SJSA1 (cell line): ENCODE data around the gene CLTA. TPM values are rescaled to one million over a fixed set of nuclear protein-coding genes. Genes with fewer than 3 reads are reported as not detected.
A peak's percentile ranks its signal among the peaks of the same experiment; 100 is the strongest.
"Not testable (repeated sequence)": the region's sequence is repeated elsewhere in the genome, so short reads cannot be mapped to it uniquely, and the experiment has no call there.

Experiments
- DNase-seq, 2 experiments: peaks; one replicate each; pipeline ENCODE4 v3.0.0-alpha.2; 2015 to 2020; ENCODE audit warnings: low spot score in 2 of 2, low read depth in 1 of 2
- H3K27ac ChIP-seq: fragments of 250-450 bp; sonication (Bioruptor Pico); 2 replicates; pipeline ENCODE4 v1.5.1; 2020; ENCODE audit warnings: mild to moderate bottlenecking, moderate library complexity
- H3K27me3 ChIP-seq: fragments of 250-450 bp; sonication (Bioruptor Pico); replicated peaks from 2 replicates; pipeline ENCODE4 v1.5.1; 2020; ENCODE audit warnings: mild to moderate bottlenecking, moderate library complexity
- H3K36me3 ChIP-seq: fragments of 250-450 bp; sonication (Bioruptor Pico); 2 replicates; pipeline ENCODE4 v1.5.1; 2020; ENCODE audit warnings: mild to moderate bottlenecking
- H3K4me1 ChIP-seq: fragments of 250-450 bp; sonication (Bioruptor Pico); replicated peaks from 2 replicates; pipeline ENCODE4 v1.6.1; 2021; ENCODE audit warnings: mild to moderate bottlenecking
- H3K4me3 ChIP-seq: fragments of 250-450 bp; sonication (Bioruptor Pico); 2 replicates; pipeline ENCODE4 v1.5.1; 2020; ENCODE audit warnings: mild to moderate bottlenecking
- H3K9me3 ChIP-seq: fragments of 250-450 bp; sonication (Bioruptor Pico); replicated peaks from 2 replicates; pipeline ENCODE4 v1.5.1; 2020; ENCODE audit warnings: mild to moderate bottlenecking
- total RNA-seq: library from RNA; depleted of rRNA; stranded (reverse); fragments of >200 nt; shearing (Covaris generic); gene quantifications from 2 replicates; pipeline ENCODE4 v1.2.3, GENCODE V29; 2014

Gene CLTA
- total RNA-seq, 1 experiment from 2014 or later, result 248 TPM

DNA sequence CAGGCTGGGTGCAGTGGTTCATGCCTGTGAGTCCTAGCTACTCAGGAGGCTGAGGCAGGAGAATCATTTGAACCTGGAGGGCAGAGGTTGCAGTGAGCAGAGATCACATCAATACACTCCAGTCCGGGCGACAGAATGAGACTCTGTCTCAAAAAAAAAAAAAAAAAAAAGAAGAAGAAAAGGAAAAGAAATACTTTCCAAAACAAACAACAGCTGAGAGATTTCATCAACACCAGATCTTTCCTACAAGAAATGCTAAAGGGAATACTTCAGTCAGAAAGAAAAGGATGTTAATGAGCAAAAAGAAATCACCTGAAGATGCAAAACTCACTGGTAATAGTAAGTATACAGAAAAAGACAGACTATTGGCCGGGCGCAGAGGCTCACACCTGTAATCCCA lies 13.2 kb upstream of the CLTA start:
- H3K27me3 ChIP-seq, result no peaks in the 10 kb centered on the region
- H3K9me3 ChIP-seq, result no peaks in the 10 kb centered on the region
- DNase-seq, result no peak
- no peaks in the 10 kb centered on the region for H3K4me1 ChIP-seq
- no peak overlapping the region for H3K4me3 ChIP-seq
- H3K27ac ChIP-seq, result no peak overlapping the region
- no peaks in the 10 kb centered on the region for H3K36me3 ChIP-seq

DNA sequence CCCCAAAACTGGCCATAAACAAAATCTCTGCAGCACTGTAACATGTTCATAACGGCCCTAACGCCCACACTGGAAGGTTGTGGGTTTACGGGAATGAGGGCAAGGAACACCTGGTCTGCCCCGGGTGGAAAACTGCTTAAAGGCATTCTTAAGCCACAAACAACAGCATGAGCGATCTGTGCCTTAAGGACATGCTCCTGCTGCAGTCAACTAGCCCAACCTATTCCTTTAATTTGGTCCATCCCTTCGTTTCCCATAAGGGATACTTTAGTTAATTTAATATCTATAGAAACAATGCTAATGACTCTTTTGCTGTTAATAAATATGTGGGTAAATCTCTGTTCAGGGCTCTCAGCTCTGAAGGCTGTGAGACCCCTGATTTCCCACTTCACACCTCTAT lies 10.5 kb upstream of the CLTA start:
- H3K4me1 ChIP-seq, DNase-seq, H3K4me3 ChIP-seq, H3K9me3 ChIP-seq, H3K36me3 ChIP-seq, H3K27me3 ChIP-seq, H3K27ac ChIP-seq: not testable (repeated sequence)

DNA sequence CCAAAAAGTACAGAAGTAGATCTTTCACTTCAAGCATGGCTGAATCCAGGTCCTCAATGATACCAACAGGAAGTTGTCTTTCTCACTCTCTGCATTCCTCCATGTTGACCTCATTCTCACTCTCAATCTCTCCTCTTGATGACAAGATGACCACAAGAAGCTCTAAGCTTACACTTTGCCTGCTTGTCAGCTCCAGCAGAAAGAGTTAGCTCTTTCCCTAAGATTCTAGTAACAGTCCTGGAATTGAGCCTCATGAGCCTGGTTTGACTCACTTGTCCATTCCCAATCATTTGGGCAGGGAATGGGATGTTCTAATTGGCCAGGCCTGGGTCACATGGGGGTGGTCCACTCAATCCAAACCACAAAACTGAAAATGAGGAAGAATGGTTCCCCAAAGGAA lies 3.3 kb upstream of the CLTA start:
- peaks cover 23% of the 10 kb centered on the region for H3K4me1 ChIP-seq
- peaks cover 8% of the 10 kb centered on the region for H3K36me3 ChIP-seq
- no peaks in the 10 kb centered on the region for H3K27me3 ChIP-seq
- no peaks in the 10 kb centered on the region for H3K9me3 ChIP-seq
- H3K27ac ChIP-seq, result no peak overlapping the region
- no peak overlapping the region for H3K4me3 ChIP-seq
- DNase-seq, result peak in 1 of 2 experiments; percentile 23

DNA sequence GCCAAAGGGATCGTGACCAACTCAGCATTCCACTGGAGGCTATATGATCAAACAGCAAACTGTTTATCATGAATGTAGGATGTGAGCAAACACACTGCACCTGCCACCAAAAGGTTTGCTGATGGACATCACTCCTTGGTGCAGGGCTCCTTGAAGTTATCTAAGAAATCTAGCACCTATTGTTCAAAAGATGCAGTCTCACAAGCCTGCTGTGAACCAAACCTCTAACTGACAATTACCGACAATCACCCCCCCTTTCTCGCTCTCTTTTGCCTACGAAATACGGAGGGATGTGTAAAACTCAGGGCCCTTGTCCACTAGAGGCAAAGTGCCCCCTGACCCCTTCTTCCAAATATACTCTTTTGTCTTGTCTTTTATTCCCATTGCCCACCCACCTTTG lies 2.5 kb upstream of the CLTA start:
- Histone ChIP-seq H3K27me3 (no peaks in the 10 kb centered on the region), H3K27ac (no peak overlapping the region), H3K36me3 (peaks cover 8% of the 10 kb centered on the region), H3K4me3 (no peak overlapping the region), H3K4me1 (peaks cover 29% of the 10 kb centered on the region), H3K9me3 (no peaks in the 10 kb centered on the region)
- DNase-seq, result no peak

DNA sequence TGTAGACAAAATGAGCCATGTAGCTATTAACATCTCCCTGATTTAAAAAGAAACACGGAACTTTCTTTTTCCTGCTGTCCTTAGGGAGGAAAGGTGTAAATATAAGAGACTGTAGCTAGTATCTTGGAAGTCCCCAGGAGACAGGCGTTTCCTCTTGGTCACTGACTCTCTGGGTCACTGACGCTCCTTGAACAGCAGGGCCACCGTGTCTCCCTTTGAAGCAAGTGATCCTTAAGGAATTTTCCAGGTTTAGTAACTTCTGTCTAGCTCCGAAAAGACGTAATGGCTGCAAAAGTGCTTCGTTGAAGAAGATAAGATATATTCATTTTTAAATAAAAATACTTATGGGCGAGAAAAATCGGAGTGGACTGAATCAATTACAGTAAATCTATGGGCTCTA lies 745 bp upstream of the CLTA start:
- peaks cover 12% of the 10 kb centered on the region for H3K36me3 ChIP-seq
- H3K27me3 ChIP-seq, result no peaks in the 10 kb centered on the region
- H3K4me3 ChIP-seq, result peak overlapping the region; percentile 80
- peaks cover 29% of the 10 kb centered on the region for H3K4me1 ChIP-seq
- H3K27ac ChIP-seq, result peak overlapping the region; percentile 71
- no peaks in the 10 kb centered on the region for H3K9me3 ChIP-seq
- DNase-seq, result peak in 1 of 2 experiments; percentile 11

DNA sequence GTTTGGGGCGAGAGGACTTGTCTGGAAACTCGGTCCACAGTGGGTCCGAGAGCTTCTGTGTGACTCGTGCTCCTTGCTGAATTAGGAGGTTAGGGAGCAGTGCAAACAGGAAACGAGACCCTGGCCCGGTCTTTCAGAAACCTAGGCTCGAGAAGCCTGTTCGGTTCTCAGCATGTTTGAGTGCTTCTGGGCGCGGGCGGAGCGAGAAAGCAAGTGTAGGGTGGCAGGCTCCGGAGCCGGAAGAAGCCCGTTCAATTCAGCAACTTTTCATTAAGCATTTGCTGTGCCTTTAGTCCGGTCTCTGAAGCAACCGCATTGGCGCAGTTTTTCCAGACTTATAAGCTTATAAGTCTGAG lies 547 bp downstream of the CLTA start:
- no peaks in the 10 kb centered on the region for H3K9me3 ChIP-seq
- H3K27ac ChIP-seq, result peak overlapping the region; percentile 71
- no peaks in the 10 kb centered on the region for H3K27me3 ChIP-seq
- H3K4me3 ChIP-seq, result peak overlapping the region; percentile 80
- peaks cover 13% of the 10 kb centered on the region for H3K36me3 ChIP-seq
- peaks cover 29% of the 10 kb centered on the region for H3K4me1 ChIP-seq
- no peak for DNase-seq

DNA sequence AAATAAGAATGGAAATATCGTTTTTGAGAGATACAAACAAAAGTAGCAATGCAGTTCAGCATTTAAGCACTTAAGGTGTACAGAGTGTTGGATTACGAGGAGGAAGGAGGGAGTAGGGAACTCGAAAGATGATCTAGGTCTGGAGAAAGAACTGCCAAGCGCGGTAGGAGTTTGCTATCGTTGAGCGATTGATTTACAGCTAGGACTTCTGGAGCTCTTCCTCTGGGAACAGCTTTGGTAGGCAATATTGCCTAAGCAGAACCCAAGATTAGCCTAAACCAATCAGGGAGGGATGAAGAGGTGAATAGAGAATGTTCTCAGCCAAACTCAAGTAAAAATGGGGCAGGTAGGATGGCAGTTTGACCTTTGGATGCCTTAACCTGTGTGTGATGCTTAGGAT lies 965 bp downstream of the CLTA start:
- no peaks in the 10 kb centered on the region for H3K27me3 ChIP-seq
- H3K36me3 ChIP-seq, result peaks cover 15% of the 10 kb centered on the region
- peaks cover 29% of the 10 kb centered on the region for H3K4me1 ChIP-seq
- peak overlapping the region; percentile 71; the same call in 1 of the 2 replicates for H3K27ac ChIP-seq
- peak overlapping the region; percentile 80 for H3K4me3 ChIP-seq
- no peaks in the 10 kb centered on the region for H3K9me3 ChIP-seq
- DNase-seq, result no peak

DNA sequence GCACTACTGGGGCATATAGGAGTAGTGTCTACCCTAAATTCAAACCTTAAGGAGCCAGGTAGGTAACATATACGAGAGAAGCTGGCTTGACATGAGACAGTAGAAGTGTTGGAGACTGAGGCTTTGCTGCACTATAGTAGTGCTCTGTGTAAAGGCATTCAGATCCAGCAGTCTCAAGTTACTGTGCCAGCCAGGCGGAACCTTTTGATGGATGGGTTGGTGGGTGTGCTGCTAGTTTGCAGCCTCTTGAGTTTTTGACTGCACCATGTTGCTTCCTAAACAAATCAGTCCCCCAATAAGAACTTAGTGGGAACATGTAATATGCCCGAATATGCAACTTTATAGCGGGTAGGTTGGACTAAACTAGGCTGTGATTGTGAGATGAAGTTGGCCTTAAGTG lies 1.5 kb downstream of the CLTA start:
- DNase-seq, result no peak
- H3K4me3 ChIP-seq, result peak overlapping the region; percentile 80
- H3K27me3 ChIP-seq, result no peaks in the 10 kb centered on the region
- H3K27ac ChIP-seq, result no peak overlapping the region
- peaks cover 18% of the 10 kb centered on the region for H3K36me3 ChIP-seq
- H3K4me1 ChIP-seq, result peaks cover 27% of the 10 kb centered on the region
- H3K9me3 ChIP-seq, result no peaks in the 10 kb centered on the region

DNA sequence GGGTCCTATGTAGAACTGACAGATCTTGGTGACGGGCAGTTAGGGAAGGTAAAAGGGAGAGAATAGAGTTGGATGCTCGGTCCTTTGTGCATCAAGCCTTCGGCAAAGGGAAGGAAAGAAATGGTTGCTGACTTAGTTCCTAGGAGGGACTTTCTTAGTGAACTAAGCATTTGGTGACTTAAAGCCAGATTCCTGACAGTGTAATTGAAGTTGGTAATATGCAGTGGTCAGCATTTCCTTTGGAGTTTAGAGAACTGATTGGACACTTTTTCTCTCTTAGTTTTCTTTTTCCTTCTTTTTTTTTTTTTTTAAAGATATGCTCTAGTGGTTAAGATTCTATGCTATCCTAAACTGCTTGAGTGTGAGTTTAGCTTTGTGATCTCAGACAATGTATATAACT lies 2.3 kb downstream of the CLTA start:
- no peaks in the 10 kb centered on the region for H3K27me3 ChIP-seq
- no peak overlapping the region for H3K27ac ChIP-seq
- H3K9me3 ChIP-seq, result no peaks in the 10 kb centered on the region
- H3K4me3 ChIP-seq, result no peak overlapping the region
- peaks cover 20% of the 10 kb centered on the region for H3K36me3 ChIP-seq
- no peak for DNase-seq
- H3K4me1 ChIP-seq, result peaks cover 20% of the 10 kb centered on the region

DNA sequence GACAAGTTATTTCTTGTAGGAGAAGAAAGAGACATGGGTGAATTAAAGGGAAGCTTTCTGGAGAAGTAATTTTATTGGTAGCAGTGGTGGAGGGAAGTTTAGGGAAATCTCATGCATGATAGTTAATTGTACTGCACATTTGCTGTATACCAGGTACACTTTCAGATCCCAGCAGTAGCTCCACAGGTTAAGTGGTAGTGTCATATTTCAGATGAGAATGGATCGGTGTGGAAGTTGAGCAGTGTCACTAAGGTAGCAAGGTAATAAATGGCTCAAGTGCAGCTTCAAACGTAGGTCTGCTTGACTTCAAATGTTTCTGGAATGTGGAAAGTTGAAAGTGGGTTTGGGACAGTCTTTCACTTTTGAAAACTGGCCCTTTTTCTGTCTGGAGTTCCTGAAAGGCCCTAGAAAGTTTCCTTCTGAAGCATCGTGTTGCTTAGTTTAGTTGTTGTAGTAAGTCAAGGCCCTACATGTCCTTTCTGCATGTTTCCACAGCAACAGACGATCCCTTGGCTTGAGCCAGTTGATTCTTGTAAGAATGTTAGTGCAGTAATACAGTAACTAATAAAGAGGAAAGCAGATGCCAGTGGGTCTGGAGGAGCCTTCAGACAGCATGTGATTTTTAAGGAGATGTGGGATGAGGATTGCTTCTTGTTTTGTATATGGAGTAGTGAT lies 3.7 kb downstream of the CLTA start:
- H3K36me3 ChIP-seq, result peaks cover 20% of the 10 kb centered on the region
- no peaks in the 10 kb centered on the region for H3K9me3 ChIP-seq
- H3K4me1 ChIP-seq, result peaks cover 20% of the 10 kb centered on the region
- H3K27ac ChIP-seq, result no peak overlapping the region
- no peak for DNase-seq
- no peaks in the 10 kb centered on the region for H3K27me3 ChIP-seq
- no peak overlapping the region for H3K4me3 ChIP-seq

DNA sequence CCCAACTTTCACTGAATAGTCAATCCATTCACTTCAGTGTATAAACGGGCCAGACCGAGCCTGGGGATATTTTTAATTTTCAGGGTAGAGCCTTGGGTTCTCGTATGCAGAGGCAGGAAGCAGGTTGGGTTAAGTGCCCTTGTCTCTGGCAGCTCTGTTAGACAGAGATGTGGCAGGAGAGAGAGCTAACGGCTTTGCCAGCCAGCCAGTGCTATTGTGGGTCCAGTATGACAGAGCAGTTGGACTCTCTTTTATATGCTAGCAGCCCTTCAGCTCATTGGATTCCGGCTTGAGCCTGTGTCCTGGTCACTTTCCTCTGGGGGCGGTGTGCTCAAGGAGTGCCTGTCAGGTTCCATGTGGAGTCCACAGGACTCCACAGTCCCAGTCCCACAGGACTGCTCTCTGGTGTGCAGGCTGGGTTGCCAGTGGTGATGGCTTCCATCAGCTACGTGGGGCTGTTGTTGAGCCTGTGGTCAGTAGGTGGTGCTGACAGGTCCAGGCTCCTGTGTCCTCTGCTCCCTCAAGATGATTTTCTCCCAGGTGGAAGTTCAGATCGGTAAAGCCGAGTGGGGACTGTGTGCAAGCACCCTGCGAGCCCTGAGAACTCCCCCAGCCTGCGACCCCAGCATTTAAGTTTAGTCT lies 14.3 kb downstream of the CLTA start:
- DNase-seq, result no peak

DNA sequence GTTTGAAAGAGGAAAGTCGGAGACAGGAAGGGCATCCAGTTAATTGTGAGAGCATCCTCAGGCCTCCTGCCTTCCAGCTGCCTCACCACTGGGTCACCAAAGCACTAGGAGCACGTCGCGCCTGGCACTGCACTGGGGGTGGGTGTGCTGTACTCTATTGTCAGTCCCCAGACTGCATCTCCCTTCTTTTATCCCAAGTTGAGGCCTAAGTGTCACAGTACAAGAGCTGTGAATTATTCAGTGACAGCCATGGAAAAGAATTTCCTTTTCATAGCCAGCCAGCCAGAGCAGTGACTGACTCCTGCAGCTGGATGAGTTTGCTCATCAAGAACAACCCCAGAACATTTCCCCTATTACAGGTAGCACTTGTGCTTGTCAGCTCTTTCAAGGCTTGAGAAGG lies 16.3 kb downstream of the CLTA start:
- Histone ChIP-seq H3K36me3 (peaks cover 82% of the 10 kb centered on the region), H3K27ac (no peak overlapping the region), H3K4me1 (peaks cover 6% of the 10 kb centered on the region; the same call in 1 of the 2 replicates), H3K27me3 (no peaks in the 10 kb centered on the region), H3K9me3 (no peaks in the 10 kb centered on the region), H3K4me3 (no peak overlapping the region)
- DNase-seq, result no peak

More for the DNA sequence above, 14.3 kb downstream of the CLTA start:
- Histone ChIP-seq H3K36me3 (peaks cover 82% of the 10 kb centered on the region), H3K27ac (no peak overlapping the region), H3K27me3 (no peaks in the 10 kb centered on the region), H3K4me1 (peaks cover 6% of the 10 kb centered on the region; the same call in 1 of the 2 replicates), H3K9me3 (no peaks in the 10 kb centered on the region), H3K4me3 (no peak overlapping the region)

DNA sequence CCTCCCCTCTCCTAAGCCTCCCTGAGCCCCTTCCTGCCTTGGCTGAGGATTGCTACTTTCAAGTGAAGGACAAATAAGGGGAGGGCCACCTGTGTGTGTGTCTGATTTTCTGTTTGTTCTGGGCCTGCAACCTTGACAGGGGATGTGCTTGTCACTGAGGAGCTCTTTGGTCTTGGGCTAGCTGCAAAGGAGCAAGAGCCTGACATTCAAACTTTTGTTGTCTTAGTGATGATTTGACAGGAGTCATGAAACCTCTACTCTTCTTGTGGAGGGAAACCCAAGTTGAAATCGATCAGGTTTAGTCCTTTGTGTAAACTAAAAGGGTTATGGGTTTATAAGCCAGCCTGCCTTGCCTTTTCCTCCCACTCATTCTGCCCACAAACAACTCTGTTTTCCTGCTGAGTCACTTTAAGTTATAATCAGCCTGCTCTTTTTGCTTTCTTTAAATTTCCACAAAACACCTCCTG lies 16.9 kb downstream of the CLTA start:
- no peak for DNase-seq

DNA sequence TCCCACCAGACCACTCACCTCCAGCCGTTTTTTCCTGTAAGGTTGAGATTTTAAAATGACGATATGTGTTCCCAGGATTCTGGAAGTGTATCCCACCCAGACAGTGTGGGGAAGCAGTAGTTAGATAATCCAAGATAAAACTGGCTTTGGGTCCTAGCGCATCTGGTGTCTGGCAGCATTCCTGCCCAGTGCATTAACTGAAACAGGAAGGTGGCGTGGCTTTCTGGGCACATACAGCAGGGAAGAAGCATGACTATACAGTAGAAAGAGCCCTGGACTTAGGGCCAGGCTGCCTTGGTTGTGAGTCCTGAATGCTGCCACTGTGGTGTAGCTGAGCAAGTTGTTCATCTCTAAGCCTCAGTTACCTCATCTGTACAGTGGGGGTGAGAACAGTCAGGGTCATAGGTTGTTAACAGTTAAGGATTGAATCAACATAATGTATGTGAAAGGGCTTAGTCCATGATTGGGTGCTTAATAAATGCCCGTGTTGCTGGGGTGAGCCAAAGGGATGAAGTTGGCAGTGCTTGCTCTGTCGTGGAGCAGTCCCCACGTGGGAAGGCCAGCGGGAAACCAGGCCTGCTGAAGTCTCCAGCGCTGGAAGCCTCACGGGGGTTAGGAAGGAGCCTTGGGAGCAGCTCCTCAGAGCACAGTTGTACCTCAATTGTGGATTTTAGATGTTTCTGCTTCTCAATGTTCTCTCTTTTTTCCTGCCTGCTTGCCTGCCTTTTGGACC lies 18.0 kb downstream of the CLTA start:
- Histone ChIP-seq H3K27ac (no peak overlapping the region), H3K4me1 (peaks cover 6% of the 10 kb centered on the region; the same call in 1 of the 2 replicates), H3K4me3 (no peak overlapping the region), H3K9me3 (no peaks in the 10 kb centered on the region), H3K36me3 (peaks cover 78% of the 10 kb centered on the region), H3K27me3 (no peaks in the 10 kb centered on the region)
- DNase-seq, result no peak

More for the DNA sequence above, 16.9 kb downstream of the CLTA start:
- H3K9me3 ChIP-seq, result no peaks in the 10 kb centered on the region
- H3K4me1 ChIP-seq, result peaks cover 6% of the 10 kb centered on the region; the same call in 1 of the 2 replicates
- no peaks in the 10 kb centered on the region for H3K27me3 ChIP-seq
- no peak overlapping the region for H3K4me3 ChIP-seq
- H3K36me3 ChIP-seq, result peaks cover 82% of the 10 kb centered on the region
- no peak overlapping the region for H3K27ac ChIP-seq
